SK-N-SH treated with all-trans-retinoic acid at 6 μM for 48 hours (cell line): ENCODE measurements around the gene COPS2.

Experiments
- ATAC-seq: fragments of 200-7000 bp; cut with Tn5 transposase; 3 replicates; pipeline ENCODE4 v1.9.1; 2020; ENCODE audit warnings: mild to moderate bottlenecking, moderate library complexity
- ARNTL ChIP-seq: fragments of 450-650 bp; formaldehyde crosslinking; IDR thresholded peaks from 2 replicates; pipeline ENCODE4 v1.5.0; 2020; ENCODE audit warnings: low read depth, mild to moderate bottlenecking, moderate library complexity, borderline replicate concordance
- BACH2 ChIP-seq: fragments of 250-450 bp; sonication (Bioruptor Pico); IDR thresholded peaks from 2 replicates; pipeline ENCODE4 v1.9.0; 2021; ENCODE audit warnings: mild to moderate bottlenecking, borderline replicate concordance
- CSDC2 ChIP-seq: fragments of 250-450 bp; sonication (Bioruptor Pico); IDR thresholded peaks from 2 replicates; pipeline ENCODE4 v1.5.0; 2020; ENCODE audit warnings: mild to moderate bottlenecking, moderate library complexity
- ESRRG ChIP-seq: fragments of 250-450 bp; sonication (Bioruptor Pico); IDR thresholded peaks from 2 replicates; pipeline ENCODE4 v1.6.1; 2021; ENCODE audit warnings: mild to moderate bottlenecking
- GLIS3 ChIP-seq: fragments of 250-450 bp; sonication (Bioruptor Pico); IDR thresholded peaks from 2 replicates; pipeline ENCODE4 v1.5.0; 2020; ENCODE audit warnings: mild to moderate bottlenecking, moderate library complexity
- ISL1 ChIP-seq: fragments of 250-450 bp; sonication (Bioruptor Pico); IDR thresholded peaks from 2 replicates; pipeline ENCODE4 v2.1.2; 2022; ENCODE audit warnings: mild to moderate bottlenecking, moderate library complexity
- OSR1 ChIP-seq: fragments of 250-450 bp; sonication (Bioruptor Pico); IDR thresholded peaks from 2 replicates; pipeline ENCODE4 v1.8.0; 2022; ENCODE audit warnings: moderate library complexity, mild to moderate bottlenecking, inconsistent platforms
- PATZ1 ChIP-seq: fragments of 250-450 bp; sonication (Bioruptor Pico); IDR thresholded peaks from 2 replicates; pipeline ENCODE4 v1.8.0; 2020; ENCODE audit warnings: mild to moderate bottlenecking, moderate library complexity, borderline replicate concordance
- PPARA ChIP-seq: fragments of 250-450 bp; sonication (Bioruptor Pico); IDR thresholded peaks from 2 replicates; pipeline ENCODE4 v1.5.0; 2020; ENCODE audit warnings: mild to moderate bottlenecking, borderline replicate concordance
- RARB ChIP-seq: fragments of 250-450 bp; sonication (Bioruptor Pico); IDR thresholded peaks from 2 replicates; pipeline ENCODE4 v1.8.0; 2021; ENCODE audit warnings: mild to moderate bottlenecking, moderate library complexity
- SNAI2 ChIP-seq: fragments of 250-450 bp; sonication (Bioruptor Pico); IDR thresholded peaks from 2 replicates; pipeline ENCODE4 v1.5.0; 2020; ENCODE audit warnings: mild to moderate bottlenecking, moderate library complexity
- TCF4 ChIP-seq: fragments of 250-450 bp; sonication (Bioruptor Pico); IDR thresholded peaks from 2 replicates; pipeline ENCODE4 v1.8.0; 2021; ENCODE audit warnings: mild to moderate bottlenecking, moderate library complexity, borderline replicate concordance
- TOX ChIP-seq: fragments of 250-450 bp; sonication (Bioruptor Pico); IDR thresholded peaks from 2 replicates; pipeline ENCODE4 v1.8.0; 2021; ENCODE audit warnings: mild to moderate bottlenecking, moderate library complexity, borderline replicate concordance
- ZC3H10 ChIP-seq: fragments of 250-450 bp; sonication (Bioruptor Pico); IDR thresholded peaks from 2 replicates; pipeline ENCODE4 v1.5.1; 2021; ENCODE audit warnings: mild to moderate bottlenecking, moderate library complexity
- ZFP30 ChIP-seq: fragments of 450-650 bp; formaldehyde crosslinking; IDR thresholded peaks from 2 replicates; pipeline ENCODE4 v1.5.0; 2022; ENCODE audit warnings: mild to moderate bottlenecking, moderate library complexity
- ZNF565 ChIP-seq: fragments of 450-650 bp; formaldehyde crosslinking; conservative IDR thresholded peaks from 2 replicates; pipeline ENCODE4 v1.5.0; 2020; ENCODE audit warnings: low read depth, mild to moderate bottlenecking, moderate library complexity
- ZNF70 ChIP-seq: fragments of 450-650 bp; formaldehyde crosslinking; IDR thresholded peaks from 2 replicates; pipeline ENCODE4 v1.5.0; 2020; ENCODE audit warnings: mild to moderate bottlenecking, moderate library complexity
- ZNF8 ChIP-seq: fragments of 450-650 bp; formaldehyde crosslinking; IDR thresholded peaks from 2 replicates; pipeline ENCODE4 v1.5.0; 2020; ENCODE audit warnings: mild to moderate bottlenecking, moderate library complexity
- TF ChIP-seq, protein P1 (sequence below): fragments of 250-450 bp; sonication (Bioruptor Pico); IDR thresholded peaks from 2 replicates; pipeline ENCODE4 v1.5.1; 2021; ENCODE audit warnings: mild to moderate bottlenecking, moderate library complexity
- TF ChIP-seq, protein P2 (sequence below): fragments of 250-450 bp; sonication (Bioruptor Pico); IDR thresholded peaks from 2 replicates; pipeline ENCODE4 v1.8.0; 2021; ENCODE audit warnings: low read depth, mild to moderate bottlenecking, moderate library complexity, borderline replicate concordance
- TF ChIP-seq, protein P3 (sequence below): fragments of 250-450 bp; sonication (Bioruptor Pico); IDR thresholded peaks from 2 replicates; pipeline ENCODE4 v1.5.0; 2020; ENCODE audit warnings: mild to moderate bottlenecking, moderate library complexity

COPS2 gene

DNA sequence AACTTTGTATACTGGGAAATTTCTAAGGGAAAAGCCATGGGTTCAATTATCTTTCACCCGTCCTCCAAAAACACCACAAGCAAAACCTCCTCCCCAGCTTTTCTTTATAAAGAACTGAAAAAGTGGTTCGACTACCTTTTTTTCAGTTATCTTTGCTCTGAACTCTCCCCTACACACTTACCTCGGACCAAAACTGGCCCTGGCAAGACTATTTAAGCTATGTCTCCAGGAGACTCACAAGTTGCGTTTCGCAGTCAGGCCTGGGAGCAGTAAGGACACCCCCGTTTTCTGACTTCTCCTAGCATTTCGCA is 645 bp downstream of the COPS2 start:
- no peak for TF ChIP-seq ISL1 (CRISPR knock-in tag)
- TF ChIP-seq TCF4 (CRISPR knock-in tag) = no peak
- no peak for TF ChIP-seq SNAI2 (CRISPR knock-in tag)
- no peak for TF ChIP-seq OSR1
- no peak for TF ChIP-seq ZNF565 (CRISPR knock-in tag)
- TF ChIP-seq BACH2 (CRISPR knock-in tag) = no peak
- TF ChIP-seq, protein P1, sequence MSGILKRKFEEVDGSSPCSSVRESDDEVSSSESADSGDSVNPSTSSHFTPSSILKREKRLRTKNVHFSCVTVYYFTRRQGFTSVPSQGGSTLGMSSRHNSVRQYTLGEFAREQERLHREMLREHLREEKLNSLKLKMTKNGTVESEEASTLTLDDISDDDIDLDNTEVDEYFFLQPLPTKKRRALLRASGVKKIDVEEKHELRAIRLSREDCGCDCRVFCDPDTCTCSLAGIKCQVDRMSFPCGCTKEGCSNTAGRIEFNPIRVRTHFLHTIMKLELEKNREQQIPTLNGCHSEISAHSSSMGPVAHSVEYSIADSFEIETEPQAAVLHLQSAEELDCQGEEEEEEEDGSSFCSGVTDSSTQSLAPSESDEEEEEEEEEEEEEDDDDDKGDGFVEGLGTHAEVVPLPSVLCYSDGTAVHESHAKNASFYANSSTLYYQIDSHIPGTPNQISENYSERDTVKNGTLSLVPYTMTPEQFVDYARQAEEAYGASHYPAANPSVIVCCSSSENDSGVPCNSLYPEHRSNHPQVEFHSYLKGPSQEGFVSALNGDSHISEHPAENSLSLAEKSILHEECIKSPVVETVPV = no peak
- no peak for TF ChIP-seq ZNF8 (CRISPR knock-in tag)
- TF ChIP-seq, protein P2, sequence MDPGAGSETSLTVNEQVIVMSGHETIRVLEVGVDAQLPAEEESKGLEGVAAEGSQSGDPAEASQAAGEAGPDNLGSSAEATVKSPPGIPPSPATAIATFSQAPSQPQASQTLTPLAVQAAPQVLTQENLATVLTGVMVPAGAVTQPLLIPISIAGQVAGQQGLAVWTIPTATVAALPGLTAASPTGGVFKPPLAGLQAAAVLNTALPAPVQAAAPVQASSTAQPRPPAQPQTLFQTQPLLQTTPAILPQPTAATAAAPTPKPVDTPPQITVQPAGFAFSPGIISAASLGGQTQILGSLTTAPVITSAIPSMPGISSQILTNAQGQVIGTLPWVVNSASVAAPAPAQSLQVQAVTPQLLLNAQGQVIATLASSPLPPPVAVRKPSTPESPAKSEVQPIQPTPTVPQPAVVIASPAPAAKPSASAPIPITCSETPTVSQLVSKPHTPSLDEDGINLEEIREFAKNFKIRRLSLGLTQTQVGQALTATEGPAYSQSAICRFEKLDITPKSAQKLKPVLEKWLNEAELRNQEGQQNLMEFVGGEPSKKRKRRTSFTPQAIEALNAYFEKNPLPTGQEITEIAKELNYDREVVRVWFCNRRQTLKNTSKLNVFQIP (CRISPR knock-in tag) = no peak
- no peak for TF ChIP-seq ZFP30 (CRISPR knock-in tag)
- no peak for TF ChIP-seq TOX
- TF ChIP-seq PATZ1 = no peak
- TF ChIP-seq CSDC2 (CRISPR knock-in tag) = no peak
- no peak for TF ChIP-seq RARB (CRISPR knock-in tag)
- TF ChIP-seq ESRRG (CRISPR knock-in tag) = no peak
- TF ChIP-seq, protein P3, sequence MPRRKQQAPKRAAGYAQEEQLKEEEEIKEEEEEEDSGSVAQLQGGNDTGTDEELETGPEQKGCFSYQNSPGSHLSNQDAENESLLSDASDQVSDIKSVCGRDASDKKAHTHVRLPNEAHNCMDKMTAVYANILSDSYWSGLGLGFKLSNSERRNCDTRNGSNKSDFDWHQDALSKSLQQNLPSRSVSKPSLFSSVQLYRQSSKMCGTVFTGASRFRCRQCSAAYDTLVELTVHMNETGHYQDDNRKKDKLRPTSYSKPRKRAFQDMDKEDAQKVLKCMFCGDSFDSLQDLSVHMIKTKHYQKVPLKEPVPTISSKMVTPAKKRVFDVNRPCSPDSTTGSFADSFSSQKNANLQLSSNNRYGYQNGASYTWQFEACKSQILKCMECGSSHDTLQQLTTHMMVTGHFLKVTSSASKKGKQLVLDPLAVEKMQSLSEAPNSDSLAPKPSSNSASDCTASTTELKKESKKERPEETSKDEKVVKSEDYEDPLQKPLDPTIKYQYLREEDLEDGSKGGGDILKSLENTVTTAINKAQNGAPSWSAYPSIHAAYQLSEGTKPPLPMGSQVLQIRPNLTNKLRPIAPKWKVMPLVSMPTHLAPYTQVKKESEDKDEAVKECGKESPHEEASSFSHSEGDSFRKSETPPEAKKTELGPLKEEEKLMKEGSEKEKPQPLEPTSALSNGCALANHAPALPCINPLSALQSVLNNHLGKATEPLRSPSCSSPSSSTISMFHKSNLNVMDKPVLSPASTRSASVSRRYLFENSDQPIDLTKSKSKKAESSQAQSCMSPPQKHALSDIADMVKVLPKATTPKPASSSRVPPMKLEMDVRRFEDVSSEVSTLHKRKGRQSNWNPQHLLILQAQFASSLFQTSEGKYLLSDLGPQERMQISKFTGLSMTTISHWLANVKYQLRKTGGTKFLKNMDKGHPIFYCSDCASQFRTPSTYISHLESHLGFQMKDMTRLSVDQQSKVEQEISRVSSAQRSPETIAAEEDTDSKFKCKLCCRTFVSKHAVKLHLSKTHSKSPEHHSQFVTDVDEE (CRISPR knock-in tag) = no peak
- no peak for TF ChIP-seq PPARA (CRISPR knock-in tag)
- TF ChIP-seq ZC3H10 (CRISPR knock-in tag) = no peak
- no peak for TF ChIP-seq GLIS3
- ATAC-seq = peak; percentile 36

- no peak for ATAC-seq
- TF ChIP-seq ARNTL (CRISPR knock-in tag) (no peak), ZNF565 (CRISPR knock-in tag) (no peak), OSR1 (no peak), ZNF70 (CRISPR knock-in tag) (no peak), CSDC2 (CRISPR knock-in tag) (no peak), SNAI2 (CRISPR knock-in tag) (no peak), RARB (CRISPR knock-in tag) (no peak), GLIS3 (no peak), BACH2 (CRISPR knock-in tag) (no peak), ISL1 (CRISPR knock-in tag) (no peak), ESRRG (CRISPR knock-in tag) (no peak), ZC3H10 (CRISPR knock-in tag) (no peak), ZNF8 (CRISPR knock-in tag) (no peak)
- TF ChIP-seq, protein P2 (CRISPR knock-in tag) = no peak
- TF ChIP-seq, protein P1 = no peak
- TF ChIP-seq, protein P3 (CRISPR knock-in tag) = no peak
Observed at GRCh38 chr15:49154359-49154758, 1.0 kb downstream of the COPS2 start.
